Ishikawa (cell line): Measurements from ENCODE around the gene ANK2.

Source experiments
- EGR1 ChIP-seq: IDR thresholded peaks from 2 replicates; pipeline ENCODE4 v1.6.1; 2012
- EP300 ChIP-seq: IDR thresholded peaks from 2 replicates; pipeline ENCODE4 v1.6.1; 2012; ENCODE audit warnings: borderline replicate concordance
- FOXM1 ChIP-seq: IDR thresholded peaks from 2 replicates; pipeline ENCODE4 v1.6.1; 2012; ENCODE audit warnings: low read depth, borderline replicate concordance
- MAX ChIP-seq: IDR thresholded peaks from 2 replicates; pipeline ENCODE4 v1.6.1; 2012
- NFIC ChIP-seq: IDR thresholded peaks from 2 replicates; pipeline ENCODE4 v1.6.1; 2012
- TAF1 ChIP-seq: IDR thresholded peaks from 2 replicates; pipeline ENCODE4 v1.6.1; 2012; ENCODE audit warnings: low read depth, mild to moderate bottlenecking
- TCF12 ChIP-seq: IDR thresholded peaks from 2 replicates; pipeline ENCODE4 v1.6.1; 2012; ENCODE audit warnings: low read depth
- TEAD4 ChIP-seq: IDR thresholded peaks from 2 replicates; pipeline ENCODE4 v1.6.1; 2012
- USF1 ChIP-seq: IDR thresholded peaks from 2 replicates; pipeline ENCODE4 v1.6.1; 2012
- YY1 ChIP-seq: IDR thresholded peaks from 2 replicates; pipeline ENCODE4 v1.6.1; 2012; ENCODE audit warnings: low read depth
- ZBTB7A ChIP-seq: IDR thresholded peaks from 2 replicates; pipeline ENCODE4 v1.6.1; 2012; ENCODE audit warnings: low read depth

GRCh38 chr4:113330200-113330599, 280.7 kb downstream of the ANK2 start:
- TF ChIP-seq USF1 (no peak), YY1 (no peak), EP300 (no peak), FOXM1 (no peak), NFIC (no peak), MAX (no peak), ZBTB7A (no peak), TCF12 (no peak), TAF1 (no peak), TEAD4 (no peak), EGR1 (no peak)
